GM23338 (cell line): ENCODE data around the gene FERMT3. TPM values are rescaled to one million over a fixed set of nuclear protein-coding genes. Genes with fewer than 3 reads are reported as not detected.
A peak's percentile ranks its signal among the peaks of the same experiment; 100 is the strongest.

ENCODE experiments used
- ATAC-seq: fragments of 200-7000 bp; cut with Tn5 transposase; 3 replicates; pipeline ENCODE4 v1.9.1; 2020
- DNase-seq: peaks from one replicate; pipeline ENCODE4 v3.0.0-alpha.2; 2015; ENCODE audit warnings: low spot score
- H2AFZ ChIP-seq: fragments of 200-600 bp; sonication (generic); 2 replicates; pipeline ENCODE4 v1.8.0; 2016; ENCODE audit warnings: antibody characterized with exemption, mild to moderate bottlenecking, moderate library complexity
- H3F3A ChIP-seq: fragments of 200-600 bp; sonication (generic); replicated peaks from 2 replicates; pipeline ENCODE4 v1.8.0; 2017; ENCODE audit warnings: antibody characterized with exemption, mixed run types, low read depth
- H3K27ac ChIP-seq: fragments of 200-600 bp; sonication (generic); 2 replicates; pipeline ENCODE4 v1.6.1; 2016; ENCODE audit warnings: low read depth
- H3K27me3 ChIP-seq: fragments of 200-600 bp; sonication (generic); 2 replicates; pipeline ENCODE4 v1.8.0; 2016; ENCODE audit warnings: mild to moderate bottlenecking, mixed run types, moderate library complexity; ENCODE audit not compliant: insufficient read depth
- H3K36me3 ChIP-seq: fragments of 200-600 bp; sonication (generic); 2 replicates; pipeline ENCODE4 v1.8.0; 2016; ENCODE audit warnings: mild to moderate bottlenecking; ENCODE audit not compliant: insufficient read depth
- H3K4me1 ChIP-seq: fragments of 200-600 bp; sonication (generic); 2 replicates; pipeline ENCODE4 v1.8.0; 2016; ENCODE audit warnings: mild to moderate bottlenecking, moderate library complexity; ENCODE audit not compliant: insufficient read depth
- H3K4me2 ChIP-seq: fragments of 200-600 bp; sonication (generic); 2 replicates; pipeline ENCODE4 v1.7.1; 2017; ENCODE audit warnings: mixed run types
- H3K4me3 ChIP-seq: fragments of 200-600 bp; sonication (generic); 2 replicates; pipeline ENCODE4 v1.6.1; 2016; ENCODE audit warnings: mixed run types
- H3K79me2 ChIP-seq: fragments of 200-600 bp; sonication (generic); replicated peaks from 2 replicates; pipeline ENCODE4 v1.8.0; 2017; ENCODE audit warnings: mild to moderate bottlenecking; ENCODE audit not compliant: insufficient read depth
- H3K9me2 ChIP-seq: fragments of 200-600 bp; sonication (generic); 2 replicates; pipeline ENCODE4 v1.8.0; 2017; ENCODE audit not compliant: insufficient read depth
- H4K20me1 ChIP-seq: fragments of 200-600 bp; sonication (generic); replicated peaks from 2 replicates; pipeline ENCODE4 v1.8.0; 2017; ENCODE audit warnings: mild to moderate bottlenecking; ENCODE audit not compliant: insufficient read depth
- H3K27ac Mint-ChIP-seq: 2 replicates; pipeline ENCODE4 v1.8.0; 2020; ENCODE audit warnings: inconsistent platforms, mild to moderate bottlenecking, moderate library complexity, mixed read lengths
- H3K27me3 Mint-ChIP-seq: 3 replicates; pipeline ENCODE4 v1.8.0; 2022; ENCODE audit warnings: low read depth, mild to moderate bottlenecking, moderate library complexity, mixed read lengths, inconsistent platforms; ENCODE audit not compliant: insufficient read depth, poor library complexity
- H3K36me3 Mint-ChIP-seq: 3 replicates; pipeline ENCODE4 v1.8.0; 2021; ENCODE audit warnings: low read depth, mild to moderate bottlenecking, inconsistent platforms, moderate library complexity, mixed read lengths
- H3K4me1 Mint-ChIP-seq: 3 replicates; pipeline ENCODE4 v1.8.0; 2020; ENCODE audit warnings: mild to moderate bottlenecking, inconsistent platforms, mixed read lengths
- H3K4me3 Mint-ChIP-seq: 3 replicates; pipeline ENCODE4 v1.8.0; 2021; ENCODE audit warnings: moderate library complexity, mild to moderate bottlenecking, inconsistent platforms, mixed read lengths
- H3K9me3 Mint-ChIP-seq: 3 replicates; pipeline ENCODE4 v1.8.0; 2020; ENCODE audit warnings: moderate library complexity, mild to moderate bottlenecking, inconsistent platforms, mixed read lengths
- CREB1 ChIP-seq: fragments of 250-450 bp; sonication (Bioruptor Pico); IDR thresholded peaks from 2 replicates; pipeline ENCODE4 v1.5.0; 2020; ENCODE audit warnings: low read depth, mild to moderate bottlenecking, moderate library complexity
- EZH2phosphoT487 ChIP-seq: fragments of 200-600 bp; sonication (generic); IDR thresholded peaks from one replicate; pipeline ENCODE4 v1.8.1; 2018; ENCODE audit warnings: antibody characterized with exemption; ENCODE audit not compliant: unreplicated experiment
- JUNB ChIP-seq: IDR thresholded peaks from one replicate; pipeline ENCODE4 v1.6.1; 2016; ENCODE audit warnings: antibody characterized with exemption; ENCODE audit not compliant: unreplicated experiment
- NANOG ChIP-seq: IDR thresholded peaks from 2 replicates; pipeline ENCODE4 v1.6.1; 2016; ENCODE audit warnings: antibody characterized with exemption, borderline replicate concordance
- POLR2AphosphoS5 ChIP-seq: IDR thresholded peaks from 2 replicates; pipeline ENCODE4 v1.6.1; 2016; ENCODE audit warnings: antibody characterized with exemption, low read depth
- STAT1 ChIP-seq: IDR thresholded peaks from one replicate; pipeline ENCODE4 v1.6.1; 2016; ENCODE audit warnings: antibody characterized with exemption; ENCODE audit not compliant: unreplicated experiment
- ZNF331 ChIP-seq: fragments of 250-450 bp; sonication (Bioruptor Pico); IDR thresholded peaks from 2 replicates; pipeline ENCODE4 v1.5.0; 2020; ENCODE audit warnings: low read depth, mild to moderate bottlenecking, moderate library complexity
- polyA plus RNA-seq: library from polyadenylated mRNA; unstranded; fragments of >200 nt; fragmentation: Nextera tagmentation; extraction: Ambion mirVana; gene quantifications from 2 replicates; pipeline ENCODE4 v1.2.1, GENCODE V29; 2016
- total RNA-seq: library from RNA; depleted of rRNA; stranded (reverse); fragments of >200 nt; shearing (Covaris generic); gene quantifications from 2 replicates; pipeline ENCODE4 v1.2.3, GENCODE V29; 2014
- TF ChIP-seq, protein P1 (sequence below): fragments of 250-450 bp; sonication (Bioruptor Pico); IDR thresholded peaks from 2 replicates; pipeline ENCODE4 v1.5.0; 2020; ENCODE audit warnings: mild to moderate bottlenecking, moderate library complexity
- TF ChIP-seq, protein P2 (sequence below), 2 experiments: fragments of 200-600 bp in 1 of 2; sonication (generic) in 1 of 2; conservative IDR thresholded peaks; 2 replicates each; pipeline versions ENCODE4 v1.5.1 to v1.6.1; 2016 to 2017; ENCODE audit warnings: antibody characterized with exemption in 2 of 2, low read depth in 2 of 2, mild to moderate bottlenecking in 2 of 2, moderate library complexity in 1 of 2
- TF ChIP-seq, protein P3 (sequence below): IDR thresholded peaks from 2 replicates; pipeline ENCODE4 v1.6.1; 2016; ENCODE audit warnings: antibody characterized with exemption

The FERMT3 gene
- total and polyA plus RNA-seq, 2 experiments from 2014 or later, result 1.5 to 1.6 TPM

DNA sequence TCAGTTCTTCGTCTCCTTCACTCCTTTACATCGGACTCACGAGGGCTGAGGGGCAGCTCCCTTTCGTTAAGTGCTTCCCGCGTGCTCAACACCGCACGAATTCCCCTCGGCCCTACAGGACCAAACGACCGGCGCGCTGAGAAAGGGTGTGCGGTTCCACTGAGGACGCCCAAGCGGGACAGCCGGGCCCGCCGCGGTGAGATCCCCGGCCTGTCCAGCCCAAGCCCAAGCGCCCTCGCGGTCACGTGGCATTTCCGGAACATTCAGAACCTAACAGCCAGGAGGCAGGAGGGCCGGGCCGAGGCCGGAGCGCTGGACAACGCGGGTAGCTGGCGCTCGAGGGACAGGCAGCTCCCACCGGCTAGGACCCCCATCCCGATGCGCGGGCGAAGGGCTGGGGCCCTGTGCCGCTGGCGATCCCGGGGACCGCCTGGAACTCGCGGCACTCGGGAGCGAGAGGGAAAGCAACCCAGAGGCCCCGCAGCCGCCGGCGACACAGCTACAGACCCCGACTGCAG, 21.3 kb upstream of the FERMT3 start:
- H2AFZ ChIP-seq, result peak overlapping the region; percentile 80; the same call in 1 of the 2 replicates
- H3K27me3 Mint-ChIP-seq, result peaks cover 31% of the 10 kb centered on the region
- H3K9me3 Mint-ChIP-seq, result no peaks in the 10 kb centered on the region

DNA sequence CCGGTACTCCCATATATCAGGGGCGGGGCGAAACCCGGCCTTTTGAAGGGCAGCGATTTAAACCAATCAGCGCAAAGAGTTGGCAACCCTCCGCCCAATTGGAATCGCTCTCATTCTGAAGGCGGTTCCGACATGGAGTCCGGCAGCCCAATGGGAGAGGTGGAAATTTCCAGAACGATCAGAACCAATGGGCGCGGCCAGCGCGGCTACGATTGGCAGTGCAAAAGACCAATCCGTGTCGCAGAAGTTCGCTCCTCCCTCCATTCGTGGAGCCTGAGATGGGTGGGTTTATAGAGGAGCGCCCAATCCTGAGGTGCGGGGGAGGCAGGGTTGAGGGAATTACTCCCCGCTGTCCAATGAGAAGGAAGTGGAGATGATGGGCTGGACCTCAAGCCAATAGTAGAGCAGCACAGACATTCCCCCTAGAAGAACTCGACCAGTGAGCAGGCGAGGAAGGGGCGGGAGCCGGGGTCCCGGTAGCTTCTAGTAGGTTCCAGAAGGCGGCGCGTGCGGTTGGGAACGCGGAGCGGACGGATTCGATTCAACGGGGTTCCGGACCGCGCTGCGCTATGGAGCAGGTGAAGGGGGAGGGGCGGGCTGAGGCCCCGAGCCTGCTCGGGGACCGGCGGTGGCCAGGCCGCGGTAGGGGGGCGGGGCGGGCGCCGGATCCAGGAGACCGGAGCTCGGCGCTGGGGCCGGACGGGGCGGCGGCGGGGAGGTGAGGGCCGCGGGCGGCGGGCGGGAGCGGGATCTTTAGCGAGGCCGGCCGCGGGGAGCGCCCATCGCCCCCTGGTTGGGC, 20.6 kb upstream of the FERMT3 start, which contains the start of gene STIP1:
STIP1 (plus strand) TSS at position 479 of the 799 bp plus-strand sequence; CDS start at position 570, 91 bp downstream.
- no peaks in the 10 kb centered on the region for H3K9me3 Mint-ChIP-seq
- Histone ChIP-seq H3K4me2 (peak within 1 kb of the TSS; percentile 92), H3K27me3 (no peaks in the 10 kb centered on the region), H3K4me1 (peaks cover 18% of the 10 kb centered on the region; the same call in 1 of the 2 replicates), H2AFZ (peak within 1 kb of the TSS; percentile 80; the same call in 1 of the 2 replicates), H3F3A (peaks cover 45% of the 10 kb centered on the region), H3K4me3 (peak within 1 kb of the TSS; percentile 78), H3K36me3 (peaks cover 13% of the 10 kb centered on the region), H3K9me2 (no peaks in the 10 kb centered on the region), H3K27ac (peak within 1 kb of the TSS; percentile 95), H3K79me2 (peaks cover 23% of the 10 kb centered on the region), H4K20me1 (peaks cover 42% of the 10 kb centered on the region)
- H3K4me1 Mint-ChIP-seq, result peaks cover 30% of the 10 kb centered on the region
- H3K36me3 Mint-ChIP-seq, result peaks cover 38% of the 10 kb centered on the region
- peak within 1 kb of the TSS; percentile 99 for H3K27ac Mint-ChIP-seq
- peak within 1 kb of the TSS; percentile 98; the same call in 2 of the 3 replicates for H3K4me3 Mint-ChIP-seq
- H3K27me3 Mint-ChIP-seq, result peaks cover 29% of the 10 kb centered on the region
- DNase-seq, result peak; percentile 100
- ATAC-seq, result peak; percentile 83
- TF ChIP-seq ZNF331 (CRISPR knock-in tag) (no peak), POLR2AphosphoS5 (peak; percentile 76), EZH2phosphoT487 (no peak), CREB1 (CRISPR knock-in tag) (peak; percentile 79), STAT1 (no peak), NANOG (no peak)
- TF ChIP-seq, protein P1, sequence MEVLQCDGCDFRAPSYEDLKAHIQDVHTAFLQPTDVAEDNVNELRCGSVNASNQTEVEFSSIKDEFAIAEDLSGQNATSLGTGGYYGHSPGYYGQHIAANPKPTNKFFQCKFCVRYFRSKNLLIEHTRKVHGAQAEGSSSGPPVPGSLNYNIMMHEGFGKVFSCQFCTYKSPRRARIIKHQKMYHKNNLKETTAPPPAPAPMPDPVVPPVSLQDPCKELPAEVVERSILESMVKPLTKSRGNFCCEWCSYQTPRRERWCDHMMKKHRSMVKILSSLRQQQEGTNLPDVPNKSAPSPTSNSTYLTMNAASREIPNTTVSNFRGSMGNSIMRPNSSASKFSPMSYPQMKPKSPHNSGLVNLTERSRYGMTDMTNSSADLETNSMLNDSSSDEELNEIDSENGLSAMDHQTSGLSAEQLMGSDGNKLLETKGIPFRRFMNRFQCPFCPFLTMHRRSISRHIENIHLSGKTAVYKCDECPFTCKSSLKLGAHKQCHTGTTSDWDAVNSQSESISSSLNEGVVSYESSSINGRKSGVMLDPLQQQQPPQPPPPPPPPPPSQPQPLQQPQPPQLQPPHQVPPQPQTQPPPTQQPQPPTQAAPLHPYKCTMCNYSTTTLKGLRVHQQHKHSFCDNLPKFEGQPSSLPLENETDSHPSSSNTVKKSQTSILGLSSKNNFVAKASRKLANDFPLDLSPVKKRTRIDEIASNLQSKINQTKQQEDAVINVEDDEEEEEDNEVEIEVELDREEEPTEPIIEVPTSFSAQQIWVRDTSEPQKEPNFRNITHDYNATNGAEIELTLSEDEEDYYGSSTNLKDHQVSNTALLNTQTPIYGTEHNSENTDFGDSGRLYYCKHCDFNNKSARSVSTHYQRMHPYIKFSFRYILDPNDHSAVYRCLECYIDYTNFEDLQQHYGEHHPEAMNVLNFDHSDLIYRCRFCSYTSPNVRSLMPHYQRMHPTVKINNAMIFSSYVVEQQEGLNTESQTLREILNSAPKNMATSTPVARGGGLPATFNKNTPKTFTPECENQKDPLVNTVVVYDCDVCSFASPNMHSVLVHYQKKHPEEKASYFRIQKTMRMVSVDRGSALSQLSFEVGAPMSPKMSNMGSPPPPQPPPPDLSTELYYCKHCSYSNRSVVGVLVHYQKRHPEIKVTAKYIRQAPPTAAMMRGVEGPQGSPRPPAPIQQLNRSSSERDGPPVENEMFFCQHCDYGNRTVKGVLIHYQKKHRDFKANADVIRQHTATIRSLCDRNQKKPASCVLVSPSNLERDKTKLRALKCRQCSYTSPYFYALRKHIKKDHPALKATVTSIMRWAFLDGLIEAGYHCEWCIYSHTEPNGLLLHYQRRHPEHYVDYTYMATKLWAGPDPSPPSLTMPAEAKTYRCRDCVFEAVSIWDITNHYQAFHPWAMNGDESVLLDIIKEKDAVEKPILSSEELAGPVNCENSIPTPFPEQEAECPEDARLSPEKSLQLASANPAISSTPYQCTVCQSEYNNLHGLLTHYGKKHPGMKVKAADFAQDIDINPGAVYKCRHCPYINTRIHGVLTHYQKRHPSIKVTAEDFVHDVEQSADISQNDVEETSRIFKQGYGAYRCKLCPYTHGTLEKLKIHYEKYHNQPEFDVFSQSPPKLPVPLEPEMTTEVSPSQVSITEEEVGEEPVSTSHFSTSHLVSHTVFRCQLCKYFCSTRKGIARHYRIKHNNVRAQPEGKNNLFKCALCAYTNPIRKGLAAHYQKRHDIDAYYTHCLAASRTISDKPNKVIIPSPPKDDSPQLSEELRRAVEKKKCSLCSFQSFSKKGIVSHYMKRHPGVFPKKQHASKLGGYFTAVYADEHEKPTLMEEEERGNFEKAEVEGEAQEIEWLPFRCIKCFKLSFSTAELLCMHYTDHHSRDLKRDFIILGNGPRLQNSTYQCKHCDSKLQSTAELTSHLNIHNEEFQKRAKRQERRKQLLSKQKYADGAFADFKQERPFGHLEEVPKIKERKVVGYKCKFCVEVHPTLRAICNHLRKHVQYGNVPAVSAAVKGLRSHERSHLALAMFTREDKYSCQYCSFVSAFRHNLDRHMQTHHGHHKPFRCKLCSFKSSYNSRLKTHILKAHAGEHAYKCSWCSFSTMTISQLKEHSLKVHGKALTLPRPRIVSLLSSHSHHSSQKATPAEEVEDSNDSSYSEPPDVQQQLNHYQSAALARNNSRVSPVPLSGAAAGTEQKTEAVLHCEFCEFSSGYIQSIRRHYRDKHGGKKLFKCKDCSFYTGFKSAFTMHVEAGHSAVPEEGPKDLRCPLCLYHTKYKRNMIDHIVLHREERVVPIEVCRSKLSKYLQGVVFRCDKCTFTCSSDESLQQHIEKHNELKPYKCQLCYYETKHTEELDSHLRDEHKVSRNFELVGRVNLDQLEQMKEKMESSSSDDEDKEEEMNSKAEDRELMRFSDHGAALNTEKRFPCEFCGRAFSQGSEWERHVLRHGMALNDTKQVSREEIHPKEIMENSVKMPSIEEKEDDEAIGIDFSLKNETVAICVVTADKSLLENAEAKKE, result no peak
- TF ChIP-seq, protein P2, sequence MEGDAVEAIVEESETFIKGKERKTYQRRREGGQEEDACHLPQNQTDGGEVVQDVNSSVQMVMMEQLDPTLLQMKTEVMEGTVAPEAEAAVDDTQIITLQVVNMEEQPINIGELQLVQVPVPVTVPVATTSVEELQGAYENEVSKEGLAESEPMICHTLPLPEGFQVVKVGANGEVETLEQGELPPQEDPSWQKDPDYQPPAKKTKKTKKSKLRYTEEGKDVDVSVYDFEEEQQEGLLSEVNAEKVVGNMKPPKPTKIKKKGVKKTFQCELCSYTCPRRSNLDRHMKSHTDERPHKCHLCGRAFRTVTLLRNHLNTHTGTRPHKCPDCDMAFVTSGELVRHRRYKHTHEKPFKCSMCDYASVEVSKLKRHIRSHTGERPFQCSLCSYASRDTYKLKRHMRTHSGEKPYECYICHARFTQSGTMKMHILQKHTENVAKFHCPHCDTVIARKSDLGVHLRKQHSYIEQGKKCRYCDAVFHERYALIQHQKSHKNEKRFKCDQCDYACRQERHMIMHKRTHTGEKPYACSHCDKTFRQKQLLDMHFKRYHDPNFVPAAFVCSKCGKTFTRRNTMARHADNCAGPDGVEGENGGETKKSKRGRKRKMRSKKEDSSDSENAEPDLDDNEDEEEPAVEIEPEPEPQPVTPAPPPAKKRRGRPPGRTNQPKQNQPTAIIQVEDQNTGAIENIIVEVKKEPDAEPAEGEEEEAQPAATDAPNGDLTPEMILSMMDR (conservative IDR thresholded peaks at IDR 0.05; ENCODE audit: low read depth in 2 of 2), result peak; percentile 8 to 33; a peak in 2 of 4 replicates

More for the DNA sequence above, 21.3 kb upstream of the FERMT3 start:
- Histone ChIP-seq H3K79me2 (peaks cover 23% of the 10 kb centered on the region), H3K4me1 (peaks cover 18% of the 10 kb centered on the region; the same call in 1 of the 2 replicates), H3K27ac (peak overlapping the region; percentile 95), H3K27me3 (no peaks in the 10 kb centered on the region), H3K4me2 (peak overlapping the region; percentile 92), H4K20me1 (peaks cover 35% of the 10 kb centered on the region), H3F3A (peaks cover 43% of the 10 kb centered on the region), H3K36me3 (peaks cover 12% of the 10 kb centered on the region), H3K4me3 (peak overlapping the region; percentile 78), H3K9me2 (no peaks in the 10 kb centered on the region)
- peaks cover 33% of the 10 kb centered on the region for H3K4me1 Mint-ChIP-seq
- ATAC-seq, result peak; percentile 37
- peak overlapping the region; percentile 98; the same call in 2 of the 3 replicates for H3K4me3 Mint-ChIP-seq
- peak overlapping the region; percentile 99 for H3K27ac Mint-ChIP-seq
- H3K36me3 Mint-ChIP-seq, result peaks cover 35% of the 10 kb centered on the region
- peak; percentile 85 for DNase-seq
- TF ChIP-seq JUNB (no peak), POLR2AphosphoS5 (peak; percentile 97)
- TF ChIP-seq, protein P3, sequence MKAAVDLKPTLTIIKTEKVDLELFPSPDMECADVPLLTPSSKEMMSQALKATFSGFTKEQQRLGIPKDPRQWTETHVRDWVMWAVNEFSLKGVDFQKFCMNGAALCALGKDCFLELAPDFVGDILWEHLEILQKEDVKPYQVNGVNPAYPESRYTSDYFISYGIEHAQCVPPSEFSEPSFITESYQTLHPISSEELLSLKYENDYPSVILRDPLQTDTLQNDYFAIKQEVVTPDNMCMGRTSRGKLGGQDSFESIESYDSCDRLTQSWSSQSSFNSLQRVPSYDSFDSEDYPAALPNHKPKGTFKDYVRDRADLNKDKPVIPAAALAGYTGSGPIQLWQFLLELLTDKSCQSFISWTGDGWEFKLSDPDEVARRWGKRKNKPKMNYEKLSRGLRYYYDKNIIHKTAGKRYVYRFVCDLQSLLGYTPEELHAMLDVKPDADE, result 0 out of 2 replicates have a peak, but pooled peaks have one; percentile 38
